Activated CD8-positive, alpha-beta memory T cell treated with anti-CD3 and anti-CD28 coated beads, Interleukin-2, amount 50 U/mL, for 48 hours (primary cell): ENCODE data around the gene SMPD1.
A peak's percentile ranks its signal among the peaks of the same experiment; 100 is the strongest.
"Not testable (repeated sequence)": the region's sequence is repeated elsewhere in the genome, so short reads cannot be mapped to it uniquely, and the experiment has no call there.

Experiments used
- DNase-seq: peaks from one replicate; pipeline ENCODE4 v3.0.0-alpha.2; 2020

Gene SMPD1

DNA sequence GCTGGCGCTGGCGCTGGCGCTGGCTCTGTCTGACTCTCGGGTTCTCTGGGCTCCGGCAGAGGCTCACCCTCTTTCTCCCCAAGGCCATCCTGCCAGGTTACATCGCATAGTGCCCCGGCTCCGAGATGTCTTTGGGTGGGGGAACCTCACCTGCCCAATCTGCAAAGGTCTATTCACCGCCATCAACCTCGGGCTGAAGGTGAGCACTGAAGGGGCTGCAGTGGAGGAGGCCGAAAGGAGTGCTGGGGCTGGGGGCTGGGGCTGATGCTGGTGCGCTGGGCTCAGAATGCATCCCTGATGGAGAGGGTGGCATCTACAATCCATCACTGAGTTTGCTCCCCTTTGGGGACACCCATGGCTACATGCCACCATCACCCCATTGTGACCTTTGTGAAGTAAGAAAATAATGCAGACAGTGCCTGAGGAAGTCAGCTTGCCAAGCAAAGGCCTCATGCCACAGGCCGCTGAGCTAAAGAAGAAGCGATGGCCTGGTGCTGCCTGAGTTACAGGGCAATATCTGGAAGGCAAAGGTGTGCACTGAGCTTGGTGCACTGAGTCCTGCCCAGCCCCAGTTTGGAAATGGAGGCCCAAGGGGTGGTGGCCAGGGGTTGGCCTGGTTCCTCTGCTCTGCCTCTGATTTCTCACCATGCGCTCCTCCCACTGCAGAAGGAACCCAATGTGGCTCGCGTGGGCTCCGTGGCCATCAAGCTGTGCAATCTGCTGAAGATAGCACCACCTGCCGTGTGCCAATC lies 620 bp downstream of the SMPD1 start:
- peak; percentile 55 for DNase-seq

DNA sequence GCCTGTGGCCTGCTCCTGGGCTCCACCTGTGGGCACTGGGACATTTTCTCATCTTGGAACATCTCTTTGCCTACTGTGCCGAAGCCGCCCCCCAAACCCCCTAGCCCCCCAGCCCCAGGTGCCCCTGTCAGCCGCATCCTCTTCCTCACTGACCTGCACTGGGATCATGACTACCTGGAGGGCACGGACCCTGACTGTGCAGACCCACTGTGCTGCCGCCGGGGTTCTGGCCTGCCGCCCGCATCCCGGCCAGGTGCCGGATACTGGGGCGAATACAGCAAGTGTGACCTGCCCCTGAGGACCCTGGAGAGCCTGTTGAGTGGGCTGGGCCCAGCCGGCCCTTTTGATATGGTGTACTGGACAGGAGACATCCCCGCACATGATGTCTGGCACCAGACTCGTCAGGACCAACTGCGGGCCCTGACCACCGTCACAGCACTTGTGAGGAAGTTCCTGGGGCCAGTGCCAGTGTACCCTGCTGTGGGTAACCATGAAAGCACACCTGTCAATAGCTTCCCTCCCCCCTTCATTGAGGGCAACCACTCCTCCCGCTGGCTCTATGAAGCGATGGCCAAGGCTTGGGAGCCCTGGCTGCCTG lies 1.4 kb downstream of the SMPD1 start:
- peak; percentile 54 for DNase-seq

DNA sequence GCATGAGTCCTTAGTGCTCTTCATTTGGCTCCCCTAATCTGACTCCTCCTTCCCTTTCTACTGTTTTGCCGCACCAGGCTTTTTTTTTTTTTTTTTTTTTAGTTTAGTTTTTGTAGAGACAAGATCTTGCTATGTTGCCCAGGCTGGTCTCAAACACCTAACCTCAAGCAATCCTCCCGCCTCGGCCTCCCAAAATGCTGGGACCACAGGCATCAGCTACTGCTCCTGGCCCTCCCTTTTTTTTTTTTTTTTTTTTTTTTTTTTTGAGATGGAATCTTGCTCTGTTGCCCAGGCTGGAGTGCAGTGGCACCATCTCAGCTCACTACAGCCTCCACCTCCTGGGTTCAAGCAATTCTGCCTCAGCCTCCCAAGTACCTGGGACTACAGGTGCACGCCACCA lies 2.0 kb downstream of the SMPD1 start:
- not testable (repeated sequence) for DNase-seq

- no peak for DNase-seq
Measured at GRCh38 chr11:6393989-6394670, 3.9 kb downstream of the SMPD1 start.

GRCh38 chr11:6395470-6396060 lies 5.3 kb downstream of the SMPD1 start:
- no peak for DNase-seq

GRCh38 chr11:6397156-6397555 lies 6.9 kb downstream of the SMPD1 start:
- no peak for DNase-seq

- no peak for DNase-seq
Measured at GRCh38 chr11:6397636-6398035, 7.4 kb downstream of the SMPD1 start.

GRCh38 chr11:6400431-6401345 lies 10.4 kb downstream of the SMPD1 start:
- no peak for DNase-seq

GRCh38 chr11:6401464-6401863 lies 11.2 kb downstream of the SMPD1 start:
- no peak for DNase-seq

- peak; percentile 68 for DNase-seq
Measured at GRCh38 chr11:6402061-6402470, 11.8 kb downstream of the SMPD1 start.

- peak; percentile 75 for DNase-seq
Measured at GRCh38 chr11:6402561-6402981, 12.3 kb downstream of the SMPD1 start.

DNA sequence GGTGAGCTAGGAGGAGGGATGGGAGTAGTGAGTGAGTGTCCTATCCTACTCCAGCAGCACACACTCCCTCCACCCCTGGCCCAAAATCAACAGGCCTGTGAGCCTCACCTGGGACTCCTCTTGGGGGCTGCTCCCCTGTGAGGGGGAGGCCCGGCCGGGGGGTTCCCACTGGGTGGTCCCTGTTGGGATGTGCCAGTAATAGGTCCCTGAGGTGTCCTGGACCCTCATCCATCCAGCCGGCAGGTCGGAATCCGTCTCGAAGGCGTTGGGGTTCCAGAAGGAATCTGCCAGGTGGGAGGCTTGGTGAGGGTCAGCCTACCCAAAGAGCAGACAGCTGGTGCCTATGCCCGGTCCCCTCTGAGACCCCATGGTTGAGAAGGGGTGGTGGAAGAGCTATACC lies 13.3 kb downstream of the SMPD1 start:
- DNase-seq, result no peak

DNA sequence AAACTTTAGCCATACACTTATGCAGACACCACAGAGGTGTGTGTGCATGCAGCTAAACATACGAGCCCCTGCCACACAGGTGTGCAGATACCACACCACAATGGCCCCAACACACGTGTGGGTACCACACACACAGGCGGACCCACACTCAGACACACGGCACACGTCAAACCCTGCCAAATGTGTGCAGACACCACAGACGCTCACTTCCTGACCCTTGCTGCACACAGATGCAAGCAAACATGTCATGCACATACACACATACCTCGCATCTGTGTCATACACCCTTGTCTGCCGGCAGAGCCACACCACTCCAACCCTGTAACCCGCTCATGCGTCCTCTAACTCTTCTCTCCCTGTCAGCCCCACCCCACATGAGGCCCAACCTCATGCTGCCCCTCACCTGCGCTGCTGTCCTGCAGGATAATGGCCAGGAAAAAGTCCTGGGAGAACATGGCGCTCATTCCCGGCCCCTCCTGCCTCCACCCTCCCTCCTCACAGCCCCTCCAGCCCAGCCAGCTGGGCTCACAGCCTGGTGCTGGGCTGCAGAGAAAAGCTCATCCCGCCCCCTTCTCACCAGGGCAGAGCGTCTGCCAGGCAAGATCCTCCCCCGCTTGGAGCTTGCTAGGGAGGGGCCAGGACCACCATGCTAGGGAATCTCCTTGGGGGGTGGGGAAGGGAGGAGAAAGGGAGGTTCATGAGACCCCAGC lies 14.2 kb downstream of the SMPD1 start:
- DNase-seq, result peak; percentile 56

GRCh38 chr11:6405052-6405667 lies 14.9 kb downstream of the SMPD1 start:
- no peak for DNase-seq

GRCh38 chr11:6405846-6406245 lies 15.6 kb downstream of the SMPD1 start:
- no peak for DNase-seq

DNA sequence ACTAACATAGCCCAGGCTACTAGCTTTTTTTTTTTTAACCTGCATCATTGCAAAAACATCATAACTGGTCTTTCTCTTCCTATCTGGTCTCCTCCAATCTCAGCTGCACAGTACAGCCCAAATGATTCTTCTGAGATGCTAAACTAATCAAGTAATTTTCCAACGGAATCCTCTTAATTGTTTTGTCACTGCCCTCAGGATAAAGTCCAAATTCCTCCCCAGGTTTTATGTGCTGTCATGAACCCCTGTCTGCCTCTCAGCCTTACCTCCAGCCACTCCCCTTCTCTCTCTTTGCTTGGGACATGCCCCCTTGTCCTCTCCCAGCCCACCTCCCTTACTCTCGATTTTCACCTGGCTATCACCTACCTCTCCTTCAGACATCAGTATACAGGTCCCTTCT lies 16.1 kb downstream of the SMPD1 start:
- no peak for DNase-seq

DNA sequence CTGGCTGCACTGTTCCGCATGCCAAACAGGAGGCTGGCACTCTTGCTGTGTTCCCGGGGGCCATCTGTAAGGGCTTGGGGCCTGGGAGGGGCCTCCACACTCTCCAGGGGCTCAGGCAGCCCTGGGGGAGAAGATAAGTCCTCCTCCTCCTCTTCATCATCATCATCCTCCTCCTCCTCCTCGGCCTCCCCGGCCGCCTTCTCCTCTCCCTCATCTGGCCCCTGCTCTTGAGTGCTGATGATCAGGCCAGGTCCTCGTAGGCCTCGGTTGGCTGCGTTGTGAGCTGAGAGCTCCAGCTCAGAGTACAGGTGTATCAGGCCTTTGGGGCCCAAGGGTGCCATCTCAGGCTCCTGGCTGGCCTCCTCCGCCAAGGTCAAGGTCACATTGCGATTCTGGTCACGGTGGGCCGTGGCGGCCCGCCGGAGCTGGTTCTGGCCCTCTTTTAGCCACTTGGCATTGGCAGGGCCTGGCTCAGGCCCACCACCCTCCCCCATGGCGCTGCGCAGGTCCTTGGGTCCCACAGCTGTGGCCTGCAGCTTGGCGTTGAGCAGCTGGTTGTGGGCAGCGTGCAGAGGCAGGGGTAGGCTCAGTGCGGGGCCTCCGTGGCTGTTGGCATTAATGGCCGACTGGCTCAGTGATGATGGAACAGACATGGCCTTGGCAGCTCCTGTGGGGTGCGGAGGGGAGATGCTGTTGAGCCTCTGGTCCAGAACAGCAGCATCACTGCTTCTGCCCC lies 20.6 kb downstream of the SMPD1 start:
- DNase-seq, result no peak

DNA sequence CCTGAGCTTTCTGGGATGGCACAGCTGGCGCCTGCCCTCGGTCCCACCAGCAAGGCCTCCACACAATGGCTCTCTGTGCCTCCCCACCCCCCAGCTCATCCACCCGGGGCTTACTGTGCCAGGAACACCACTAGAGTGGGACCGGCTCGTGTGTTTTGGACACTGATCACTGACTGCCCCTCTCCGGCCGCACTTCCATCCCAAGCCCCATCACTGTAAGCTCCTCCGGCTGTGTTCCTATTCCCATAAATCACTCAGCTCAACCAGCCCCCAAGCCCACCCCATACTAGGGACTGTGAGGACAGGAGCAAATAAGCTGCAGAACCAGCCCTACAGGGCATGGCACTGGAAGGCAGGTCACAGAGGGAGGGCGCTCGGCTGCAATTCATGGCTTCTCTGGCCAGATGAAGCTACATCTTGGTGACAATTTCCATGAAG lies 21.3 kb downstream of the SMPD1 start:
- DNase-seq, result no peak

DNA sequence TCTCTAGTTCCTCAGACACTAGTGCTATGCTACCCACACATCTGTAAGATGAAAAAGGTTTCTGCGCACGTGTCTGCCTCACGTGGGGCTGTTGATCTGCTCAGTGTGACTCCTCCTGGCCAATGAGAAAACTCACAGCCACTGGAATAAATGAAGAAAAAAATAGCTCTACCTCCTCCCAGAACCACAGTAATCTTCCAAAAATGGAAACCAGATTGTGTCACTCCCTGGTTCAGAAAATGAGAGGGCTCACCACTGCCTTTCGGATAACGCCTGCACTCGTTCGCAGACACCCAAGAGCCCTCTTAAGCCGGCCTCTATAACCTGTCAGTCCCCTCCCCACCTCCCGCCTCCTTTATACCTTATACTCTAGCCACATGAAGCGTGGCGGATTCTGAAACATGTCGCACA lies 23.5 kb downstream of the SMPD1 start:
- peak; percentile 70 for DNase-seq

- DNase-seq, result peak; percentile 63
Measured at GRCh38 chr11:6414874-6415328, 24.6 kb downstream of the SMPD1 start.

DNA sequence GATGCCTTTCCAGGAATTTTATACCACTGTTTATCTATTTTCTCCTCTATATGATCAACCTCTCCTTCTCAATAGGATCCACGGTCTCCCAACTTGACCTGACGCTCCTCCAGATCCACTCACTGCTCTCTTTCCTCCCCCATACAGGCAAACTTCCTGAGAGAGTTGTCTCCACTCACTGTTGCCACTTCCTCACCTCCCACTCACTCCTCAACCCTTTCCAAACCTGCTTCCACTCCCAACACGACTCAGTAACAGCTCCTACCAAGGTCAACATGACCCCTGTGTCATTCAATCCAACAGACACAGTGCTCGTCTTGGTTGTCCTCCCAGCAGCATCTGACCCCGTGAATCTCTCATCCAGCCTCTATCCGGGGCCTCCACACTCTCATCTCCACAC lies 25.5 kb downstream of the SMPD1 start:
- no peak for DNase-seq
